GM18507 (cell line): ENCODE results near the gene HDAC8.
"Not testable (repeated sequence)": the region's sequence is repeated elsewhere in the genome, so short reads cannot be mapped to it uniquely, and the experiment has no call there.

Source experiments
- DNase-seq: peaks from one replicate; pipeline ENCODE4 v3.0.0; 2011; ENCODE audit warnings: low read depth; ENCODE audit not compliant: insufficient read length; ENCODE audit errors: extremely low spot score
- FAIRE-seq: peaks from 2 replicates; lab custom pipeline; 2011; peaks lifted over from hg19 to GRCh38; lab: Jason Lieb, UNC

The HDAC8 gene

DNA sequence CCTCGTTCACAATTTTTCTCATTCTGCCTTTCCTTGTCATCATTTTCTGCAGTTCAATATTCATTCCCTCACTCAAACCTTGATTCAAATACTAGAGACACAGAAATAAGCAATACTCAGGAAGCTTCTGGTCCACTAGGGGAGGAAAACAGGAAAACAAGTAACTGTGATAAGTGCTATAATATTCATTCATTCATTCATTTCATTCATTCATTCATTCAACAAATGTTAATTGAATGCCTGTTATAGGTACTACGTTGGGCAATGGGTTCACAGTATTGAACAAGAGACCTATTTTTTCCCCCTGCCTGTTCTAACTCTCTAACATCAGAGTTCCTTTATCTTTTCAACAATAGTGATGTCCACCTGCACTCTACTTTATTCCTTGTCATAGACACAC lies 104.0 kb downstream of the HDAC8 start:
- DNase-seq, result no peak
- no peak for FAIRE-seq

DNA sequence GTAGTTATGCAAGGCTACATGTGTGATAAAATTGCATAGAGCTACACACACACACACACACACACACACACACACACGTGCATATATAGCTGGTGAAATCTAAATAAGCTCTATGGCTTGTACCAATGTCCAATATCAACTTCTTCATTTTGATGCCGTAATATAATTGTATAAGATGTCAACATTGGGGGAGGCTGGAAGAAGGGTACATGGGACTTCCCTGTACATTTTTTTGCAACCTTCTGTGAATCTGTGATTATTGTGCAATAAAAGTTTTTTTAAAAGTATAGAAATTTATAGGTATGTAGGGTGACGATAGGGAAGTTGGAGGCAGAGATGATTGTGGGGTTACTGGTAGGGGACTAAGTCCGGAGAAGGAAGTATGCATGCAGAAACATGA lies 105.5 kb downstream of the HDAC8 start:
- DNase-seq (no peak), FAIRE-seq (no peak)

DNA sequence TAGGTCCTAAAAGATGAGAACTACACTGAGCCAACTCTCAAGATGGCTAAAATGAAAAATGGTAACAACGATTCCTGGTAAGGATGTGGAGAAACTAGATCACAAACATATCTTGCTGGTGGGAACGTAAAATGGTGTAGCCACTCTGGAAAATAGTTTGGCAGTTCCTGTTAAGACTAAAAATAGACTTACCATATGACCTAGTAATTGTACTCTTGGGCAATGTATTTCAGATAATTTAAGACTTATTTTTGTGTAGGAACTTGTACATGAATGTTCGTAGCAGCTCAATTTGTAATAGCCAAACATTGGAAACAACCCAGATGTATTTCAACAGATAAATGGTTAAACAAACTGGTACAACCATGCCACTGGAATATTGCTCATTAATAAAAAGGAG lies 106.2 kb downstream of the HDAC8 start:
- DNase-seq (no peak), FAIRE-seq (peak; percentile 5)

DNA sequence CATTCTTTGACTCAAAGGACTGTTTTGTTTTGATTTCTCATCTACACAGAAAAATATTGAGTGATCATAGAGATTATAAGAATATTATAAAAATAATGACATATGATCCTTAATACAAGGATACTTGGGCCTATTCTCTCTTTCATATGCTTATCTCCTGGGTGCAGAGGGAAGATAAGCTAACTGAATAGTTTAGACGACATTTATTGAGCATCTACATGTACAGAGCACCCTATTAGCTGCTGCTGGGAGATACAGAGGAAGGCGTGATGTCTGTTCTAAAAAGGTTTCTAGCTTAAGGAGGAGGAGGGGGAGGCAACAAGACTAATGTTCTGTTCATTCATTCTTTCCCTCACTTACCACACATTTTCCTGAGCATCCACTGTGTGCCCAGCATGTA lies 106.8 kb downstream of the HDAC8 start:
- no peak for DNase-seq
- FAIRE-seq, result no peak

DNA sequence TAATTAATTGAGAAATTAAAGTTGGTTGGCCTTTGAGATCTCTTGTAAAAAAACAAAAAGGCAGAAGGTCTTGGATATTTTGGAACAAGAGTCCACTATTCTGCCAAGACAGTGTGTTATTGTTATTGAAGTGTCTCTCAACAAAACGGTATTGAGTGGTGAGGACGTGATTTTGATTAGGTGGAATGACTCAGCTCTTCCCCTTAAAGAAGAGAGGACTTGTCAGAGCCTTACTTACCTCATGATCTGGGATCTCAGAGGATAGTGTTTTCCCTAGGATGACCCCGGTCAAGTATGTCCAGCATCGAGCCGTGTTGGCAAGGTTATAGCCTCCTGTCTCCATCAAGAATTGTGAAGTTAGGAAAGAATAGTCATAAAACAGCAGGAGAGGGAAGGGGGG lies 110.9 kb downstream of the HDAC8 start:
- DNase-seq, result no peak
- no peak for FAIRE-seq

DNA sequence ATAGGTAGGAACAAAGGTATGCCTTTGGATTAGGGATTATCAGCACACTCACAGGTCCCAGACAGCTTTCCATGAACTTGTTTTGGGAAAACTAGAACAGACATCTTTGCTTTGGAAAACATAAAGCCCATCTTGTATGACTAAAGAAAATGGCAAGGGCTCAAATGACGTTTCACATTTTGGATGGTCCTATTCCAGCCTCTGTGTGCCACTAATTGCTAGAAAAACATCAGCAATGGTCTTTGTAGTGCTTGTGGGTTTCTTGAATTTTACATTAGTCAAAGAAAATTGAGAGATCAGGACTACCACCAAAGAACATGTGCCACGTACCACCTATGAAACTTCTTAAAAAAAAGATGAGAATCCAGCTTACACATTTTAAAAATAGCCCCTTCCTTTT lies 111.4 kb downstream of the HDAC8 start:
- FAIRE-seq (no peak), DNase-seq (no peak)

DNA sequence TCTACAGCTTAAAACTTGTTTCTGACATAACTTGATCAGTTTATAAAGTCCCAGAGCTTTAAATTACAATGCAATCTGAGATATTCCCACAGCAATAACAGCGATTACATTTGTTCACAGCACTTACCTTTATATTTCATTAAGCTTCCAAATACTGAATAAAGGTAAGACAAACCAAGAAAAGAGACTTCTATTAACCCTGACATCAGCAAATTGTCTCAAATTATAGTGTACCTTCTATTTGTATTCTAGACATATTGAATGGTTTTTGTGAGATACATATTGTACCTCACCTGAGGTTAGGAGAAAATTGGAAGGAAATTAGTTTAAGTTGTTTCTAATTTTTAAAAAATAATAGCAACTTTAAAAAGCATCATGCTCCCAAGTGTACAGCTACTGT lies 111.9 kb downstream of the HDAC8 start:
- DNase-seq (no peak), FAIRE-seq (no peak)

DNA sequence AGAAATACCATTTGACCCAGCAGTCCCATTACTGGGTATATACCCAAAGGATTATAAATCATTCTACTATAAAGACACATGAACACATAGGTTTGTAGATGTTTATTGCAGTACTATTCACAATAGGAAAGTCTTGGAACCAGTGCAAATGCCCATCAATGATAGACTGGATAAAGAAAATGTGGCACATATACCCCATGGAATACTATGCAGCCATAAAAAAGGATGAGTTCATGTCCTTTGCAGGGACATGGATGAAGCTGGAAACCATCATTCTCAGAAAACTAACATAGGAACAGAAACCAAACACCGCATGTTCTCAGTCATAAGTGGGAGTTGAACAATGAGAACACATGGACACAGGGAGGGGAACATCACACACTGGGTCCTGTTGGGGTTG lies 123.6 kb downstream of the HDAC8 start:
- FAIRE-seq, DNase-seq: not testable (repeated sequence)

DNA sequence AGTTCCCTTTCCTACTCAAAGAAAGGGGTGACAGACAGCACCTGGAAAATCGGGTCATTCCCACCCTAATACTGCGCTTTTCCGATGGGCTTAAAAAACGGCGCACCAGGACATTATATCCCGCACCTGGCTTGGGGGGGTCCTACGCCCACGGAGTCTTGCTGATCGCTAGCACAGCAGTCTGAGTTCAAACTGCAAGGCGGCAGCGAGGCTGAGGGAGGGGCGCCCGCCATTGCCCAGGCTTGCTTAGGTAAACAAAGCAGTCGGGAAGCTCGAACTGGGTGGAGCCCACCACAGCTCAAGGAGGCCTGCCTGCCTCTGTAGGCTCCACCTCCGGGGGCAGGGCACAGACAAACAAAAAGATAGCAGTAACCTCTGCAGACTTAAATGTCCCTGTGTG lies 131.9 kb downstream of the HDAC8 start:
- not testable (repeated sequence) for FAIRE-seq, DNase-seq

DNA sequence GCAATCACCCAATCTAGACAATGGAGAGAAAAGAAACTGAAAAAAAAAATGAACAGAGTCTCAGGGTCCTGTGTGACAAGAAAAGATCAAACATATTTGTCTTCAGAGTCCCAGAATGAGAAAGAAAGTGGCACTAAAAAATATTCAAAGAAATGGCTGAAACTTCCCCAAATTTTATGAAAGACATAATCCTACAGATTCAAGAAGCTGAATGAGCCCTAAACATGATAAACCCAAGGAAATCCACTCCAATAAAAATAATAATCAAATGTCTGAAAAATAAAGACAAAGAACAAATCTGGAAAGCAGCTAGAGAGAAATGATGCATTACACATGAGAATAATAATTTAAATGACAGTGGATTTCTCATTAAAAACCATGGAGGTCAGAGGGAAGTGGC lies 136.6 kb downstream of the HDAC8 start:
- no peak for DNase-seq
- FAIRE-seq, result no peak

DNA sequence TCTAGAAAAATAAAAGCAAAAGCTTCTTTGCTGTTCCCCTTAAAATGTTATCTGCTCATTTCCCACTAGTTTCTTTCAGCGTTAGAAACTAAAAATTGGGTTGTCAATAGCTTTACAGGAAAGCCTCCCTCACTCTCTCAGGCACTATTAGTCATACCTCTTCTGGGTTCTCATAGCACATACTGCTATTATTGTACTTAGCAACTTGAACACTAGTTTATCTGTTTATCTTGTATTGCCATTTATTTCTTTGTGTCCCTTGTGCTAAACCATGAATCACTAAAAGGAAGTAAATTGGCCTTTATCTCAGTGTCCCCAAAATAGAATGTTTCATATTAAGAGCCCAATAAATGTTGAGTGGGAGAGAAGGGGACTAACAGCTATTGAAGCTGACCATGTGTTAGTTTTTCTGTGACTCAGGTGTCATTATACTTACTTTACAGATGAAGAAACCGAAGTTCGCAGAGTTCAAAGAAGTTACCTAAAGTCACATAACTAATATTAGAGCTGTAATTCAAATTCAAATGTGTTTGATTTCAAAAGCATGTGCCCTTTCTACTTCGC lies 142.2 kb downstream of the HDAC8 start:
- DNase-seq (no peak), FAIRE-seq (no peak)

DNA sequence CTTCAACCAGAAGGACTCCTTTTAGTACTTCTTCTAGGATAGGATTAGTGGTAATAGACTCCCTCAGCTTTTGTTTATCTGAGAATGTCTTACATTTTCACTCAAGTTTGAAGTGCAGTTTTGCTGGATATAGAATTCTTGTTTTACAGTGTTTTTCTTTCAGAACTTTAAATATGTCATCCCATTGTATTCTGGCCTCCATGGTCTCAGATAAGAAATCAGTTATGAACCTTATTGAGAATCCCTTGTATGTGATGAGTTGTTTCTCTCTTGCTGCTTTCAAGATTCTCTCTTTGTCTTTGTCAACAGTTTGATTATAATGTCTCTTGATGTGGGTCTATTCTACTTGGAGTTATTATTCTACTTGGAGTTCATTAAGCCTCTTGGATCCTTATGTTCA lies 150.8 kb downstream of the HDAC8 start:
- FAIRE-seq (no peak), DNase-seq (no peak)

DNA sequence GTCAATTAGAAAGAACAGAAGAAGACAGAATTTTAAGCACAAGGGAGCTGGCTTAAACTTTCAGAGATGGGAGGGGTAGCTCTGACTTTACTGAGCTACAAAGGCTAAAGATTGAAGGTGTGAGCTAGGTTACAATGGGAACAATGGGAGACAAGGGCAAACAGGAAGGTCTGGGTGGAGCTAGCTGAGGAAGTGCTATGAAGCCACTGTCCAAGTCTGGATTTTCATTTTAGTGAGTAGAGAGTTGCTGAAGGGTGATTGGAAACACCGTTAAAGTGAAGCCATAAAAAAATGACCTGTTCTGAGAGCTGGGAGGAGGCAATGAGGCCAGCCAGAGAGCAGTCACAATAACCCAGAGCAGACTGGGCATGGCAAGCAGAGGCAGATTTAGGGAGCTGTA lies 162.7 kb downstream of the HDAC8 start:
- DNase-seq (no peak), FAIRE-seq (no peak)

DNA sequence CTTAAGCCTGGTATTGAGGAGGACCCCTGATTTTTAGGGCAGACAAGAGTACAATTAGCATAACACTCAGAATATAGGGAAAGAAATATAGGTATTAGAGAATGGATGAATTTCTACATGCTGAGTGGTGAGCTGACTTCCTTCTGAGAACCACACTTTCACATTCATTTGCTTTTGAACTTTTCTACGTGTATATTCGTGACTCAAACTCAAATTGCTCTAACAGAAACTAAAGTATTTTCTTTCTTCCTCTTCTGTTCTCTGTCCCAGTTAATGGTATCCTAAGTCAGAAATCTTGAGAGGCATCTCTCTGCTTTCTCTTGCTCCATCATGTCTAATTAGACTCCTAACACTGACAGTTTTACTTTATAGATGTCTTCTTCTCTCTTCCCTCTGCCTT lies 163.8 kb downstream of the HDAC8 start:
- FAIRE-seq (peak; percentile 46), DNase-seq (no peak)

DNA sequence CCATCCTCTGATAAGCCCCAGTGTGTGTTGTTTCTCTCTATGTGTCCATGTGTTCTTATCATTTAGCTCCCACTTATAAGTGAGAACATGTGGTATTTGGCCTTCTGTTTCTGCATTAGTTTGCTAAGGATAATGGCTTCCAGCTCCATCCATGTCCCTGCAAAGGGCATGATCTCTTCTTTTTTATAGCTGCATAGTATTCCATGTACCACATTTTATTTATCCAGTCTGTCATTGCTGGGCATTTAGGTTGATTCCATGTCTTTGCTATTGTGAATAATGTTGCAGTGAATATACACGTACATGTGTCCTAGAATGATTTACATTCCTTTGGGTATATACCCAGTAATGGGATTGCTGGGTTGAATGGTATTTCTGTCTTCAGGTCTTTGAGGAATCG lies 167.5 kb downstream of the HDAC8 start:
- not testable (repeated sequence) for DNase-seq, FAIRE-seq

DNA sequence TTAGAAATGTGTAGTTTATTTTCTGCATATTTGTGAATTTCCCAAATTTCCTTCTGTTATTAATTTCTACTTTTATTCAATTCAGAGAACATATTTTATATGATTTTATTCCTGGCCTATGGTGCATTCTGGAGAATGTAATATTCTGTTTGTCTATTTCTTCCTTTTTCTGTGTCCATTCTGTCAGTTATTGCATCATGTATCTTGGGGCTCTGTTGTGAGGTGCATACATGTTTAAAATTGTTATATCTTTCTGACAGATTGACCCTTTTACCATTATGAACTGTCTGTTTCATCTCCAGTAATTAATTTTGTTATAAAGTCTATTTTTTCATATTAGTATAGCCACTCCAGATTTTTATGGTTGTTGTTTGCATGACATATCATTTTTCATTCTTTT lies 170.0 kb downstream of the HDAC8 start:
- FAIRE-seq, result no peak
- DNase-seq, result no peak

DNA sequence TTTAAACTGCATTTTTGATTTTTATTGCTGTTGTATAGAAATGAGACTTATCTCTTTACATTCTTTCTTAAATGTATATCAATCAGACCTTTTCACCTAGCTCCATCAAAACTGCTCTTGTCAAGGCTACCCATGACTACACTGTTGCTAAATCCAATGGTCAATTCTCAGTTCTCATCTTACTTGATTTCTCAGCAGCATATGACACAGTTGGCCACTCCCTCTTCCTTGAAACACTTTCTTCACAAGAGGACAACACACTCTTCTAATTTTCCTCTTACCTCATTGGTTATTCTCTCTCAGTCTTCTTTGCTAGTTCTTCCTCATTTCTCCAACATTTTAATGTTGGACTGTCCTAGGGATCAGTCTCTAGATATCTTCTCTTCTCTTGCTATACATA lies 172.8 kb downstream of the HDAC8 start:
- FAIRE-seq (no peak), DNase-seq (no peak)

DNA sequence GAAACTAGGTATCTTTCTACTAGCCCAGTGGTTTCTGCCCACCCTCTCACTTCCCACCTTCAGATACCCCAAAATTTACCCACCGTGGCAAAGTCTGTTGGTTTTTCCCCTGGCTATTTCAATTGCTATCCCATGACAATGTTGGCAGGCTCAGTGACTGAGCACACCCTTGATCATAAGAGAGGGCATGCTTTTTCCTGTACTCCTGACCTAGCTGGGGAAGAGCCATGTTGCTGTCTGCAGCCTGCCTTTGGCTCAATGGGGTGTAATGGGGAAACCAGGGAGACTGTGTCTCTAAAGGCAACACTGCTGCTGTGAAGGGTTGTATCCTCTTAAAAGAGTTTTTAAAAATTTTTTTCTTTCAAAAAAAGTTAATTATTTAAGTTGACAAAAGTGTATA lies 176.5 kb downstream of the HDAC8 start:
- no peak for FAIRE-seq
- no peak for DNase-seq

DNA sequence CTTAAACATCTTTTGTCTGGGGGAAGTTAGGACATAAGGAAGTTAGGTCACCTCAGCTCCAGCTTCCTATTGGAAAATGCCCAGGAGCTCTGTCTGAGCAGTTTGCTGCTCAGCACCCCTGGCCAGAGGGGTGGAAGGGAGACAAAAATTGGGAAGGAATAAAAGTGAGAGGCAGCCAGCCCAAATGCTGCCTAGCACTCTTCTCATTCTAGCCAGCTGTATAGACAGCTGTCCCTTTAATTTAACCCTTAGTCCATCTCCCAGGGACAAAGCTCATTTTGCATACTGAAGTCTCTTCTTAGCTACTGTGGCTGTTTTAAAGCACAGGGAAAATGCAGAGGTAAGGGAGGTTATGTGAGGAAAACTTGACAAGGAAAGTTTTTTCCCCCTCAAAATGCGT lies 177.4 kb downstream of the HDAC8 start:
- FAIRE-seq (no peak), DNase-seq (no peak)

DNA sequence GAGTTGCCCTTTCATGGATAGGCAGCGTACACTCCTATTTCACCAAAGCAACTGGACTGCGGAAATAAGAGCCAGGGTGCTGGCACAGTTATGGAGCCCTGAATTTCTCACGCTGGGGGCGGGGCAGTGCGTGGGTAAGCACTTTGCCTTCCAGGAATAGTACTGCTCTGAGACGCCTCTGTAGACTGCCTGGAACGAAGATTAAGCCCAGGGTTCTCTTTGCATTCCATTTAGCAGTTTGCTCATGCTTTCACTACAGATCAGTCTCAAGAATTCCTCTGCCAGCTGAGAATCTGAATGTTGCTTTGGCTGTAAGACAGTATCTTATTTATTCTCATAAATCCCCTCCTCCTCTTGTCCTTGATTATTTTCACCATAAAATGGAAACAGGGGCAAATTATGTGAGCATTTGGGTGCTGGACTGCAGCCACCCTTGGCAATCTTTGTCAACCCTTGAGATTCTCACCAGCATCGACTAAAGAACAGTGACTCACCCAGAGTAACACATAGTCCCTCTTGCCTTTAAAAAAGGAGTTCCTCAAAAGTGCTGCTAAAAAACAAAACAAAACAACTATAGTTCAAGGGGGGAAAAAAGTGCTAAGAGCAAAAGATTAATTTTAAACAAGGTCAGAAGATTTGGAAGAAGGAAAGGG lies 178.0 kb downstream of the HDAC8 start:
- no peak for FAIRE-seq
- no peak for DNase-seq

DNA sequence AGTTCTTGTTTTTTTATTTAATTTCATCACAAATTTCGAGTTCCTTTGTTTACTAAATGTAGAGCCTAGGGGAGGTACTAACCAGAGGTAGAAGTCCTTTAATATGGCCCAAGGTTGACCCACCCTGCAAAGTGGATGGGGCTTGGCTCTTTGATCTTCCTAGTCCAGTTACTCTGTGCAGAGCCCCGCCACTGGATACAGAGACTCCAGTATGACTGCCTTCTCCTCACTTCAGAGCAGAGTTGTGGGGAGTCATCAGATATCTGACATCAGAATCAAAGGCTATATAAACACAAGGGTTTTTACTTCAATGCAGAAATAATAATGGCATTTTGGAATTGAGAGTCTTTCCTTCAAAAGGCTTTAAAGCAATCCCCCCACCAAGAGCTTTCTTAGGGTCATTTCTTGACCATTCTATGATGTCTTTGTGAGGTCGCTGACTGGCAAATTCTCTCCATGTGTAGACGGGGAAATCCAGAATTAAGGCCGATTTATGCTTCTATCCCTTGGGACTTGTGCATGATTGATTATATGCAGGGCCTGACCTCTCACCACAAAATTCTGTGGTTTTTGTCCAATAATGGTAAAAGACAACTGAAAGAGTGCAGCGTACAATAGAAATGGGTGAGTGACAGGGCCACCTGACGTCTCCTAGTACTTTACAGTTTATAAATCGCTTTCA lies 178.7 kb downstream of the HDAC8 start:
- DNase-seq (no peak), FAIRE-seq (no peak)
